GM12865 (cell line): Measurements from ENCODE around the gene HES1.

Experiments
- DNase-seq: peaks from one replicate; pipeline ENCODE4 v3.0.0; 2010; ENCODE audit warnings: low read depth
- H3K4me3 ChIP-seq: 2 replicates; pipeline ENCODE4 v1.5.1; 2011; ENCODE audit warnings: mild to moderate bottlenecking, low read depth, low read length, control low read depth
- CTCF ChIP-seq: IDR thresholded peaks from 2 replicates; pipeline ENCODE4 v1.5.1; 2011; ENCODE audit warnings: low read length, control low read depth, low read depth, inconsistent platforms; ENCODE audit not compliant: insufficient read depth; ENCODE audit errors: missing control alignments

HES1 gene

GRCh38 chr3:194177141-194177540 is 41.2 kb downstream of the HES1 start:
- DNase-seq, result no peak
- no peak overlapping the region for H3K4me3 ChIP-seq
- TF ChIP-seq CTCF, result no peak

GRCh38 chr3:194178128-194178527 is 42.2 kb downstream of the HES1 start:
- H3K4me3 ChIP-seq, result no peak overlapping the region
- no peak for DNase-seq
- no peak for TF ChIP-seq CTCF

GRCh38 chr3:194178669-194179068 is 42.7 kb downstream of the HES1 start:
- DNase-seq, result no peak

GRCh38 chr3:194180570-194180969 is 44.6 kb downstream of the HES1 start:
- no peak for TF ChIP-seq CTCF
- DNase-seq, result no peak
- H3K4me3 ChIP-seq, result no peak overlapping the region

More at GRCh38 chr3:194178669-194179068, 42.7 kb downstream of the HES1 start:
- no peak for TF ChIP-seq CTCF
- H3K4me3 ChIP-seq, result no peak overlapping the region

GRCh38 chr3:194181612-194182529 is 45.9 kb downstream of the HES1 start:
- H3K4me3 ChIP-seq, result no peak overlapping the region
- no peak for TF ChIP-seq CTCF
- DNase-seq, result no peak

- TF ChIP-seq CTCF, result no peak
- H3K4me3 ChIP-seq, result no peak overlapping the region
Measured at GRCh38 chr3:194183271-194183670, 47.3 kb downstream of the HES1 start.

More at GRCh38 chr3:194183271-194183670, 47.3 kb downstream of the HES1 start:
- DNase-seq, result no peak
